Transverse colon (tissue), 3 donors: Measurements from ENCODE around the gene APLN.

ENCODE experiments used
- CTCF ChIP-seq, 5 experiments: fragments of 200-600 bp in 3 of 5; fragments of 450-650 bp in 2 of 5; sonication (generic) in 3 of 5; IDR thresholded peaks; 1 replicate in 2 of 5; 2 replicates in 3 of 5; pipeline ENCODE4 v1.5.1; 2016 to 2017; ENCODE audit warnings: antibody characterized with exemption in 5 of 5, inconsistent platforms in 3 of 5, mild to moderate bottlenecking in 2 of 5, moderate library complexity in 1 of 5
- POLR2A ChIP-seq: fragments of 450-650 bp; IDR thresholded peaks from one replicate; pipeline ENCODE4 v1.6.1; 2016; ENCODE audit warnings: antibody characterized with exemption, mild to moderate bottlenecking, moderate library complexity

DNA sequence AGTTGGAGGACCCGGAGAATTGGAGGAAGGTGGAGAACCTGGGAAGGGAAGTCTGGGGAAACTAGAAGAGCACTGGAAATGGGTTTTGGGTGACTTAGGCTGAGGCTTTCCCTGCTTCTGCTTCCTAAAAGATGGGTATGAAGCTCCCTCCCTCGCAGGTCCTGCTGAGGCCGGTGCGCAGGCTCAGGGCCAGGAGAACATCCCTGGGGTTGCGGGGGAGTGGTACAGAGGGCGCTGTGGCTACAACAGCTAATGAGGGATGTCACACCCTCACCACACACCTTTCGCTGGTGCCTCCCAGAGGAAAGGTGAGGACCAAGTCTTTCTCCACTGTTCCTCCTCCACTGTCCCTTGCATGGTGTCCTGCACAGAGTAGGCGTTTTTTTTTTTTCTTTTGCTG lies 15.8 kb downstream of the APLN start:
- TF ChIP-seq CTCF (IDR thresholded peaks at IDR 0.05), result no peak
- TF ChIP-seq POLR2A, result no peak
